Neural cell (in vitro differentiated cells): ENCODE data around the gene CEMIP2. TPM values are rescaled to one million over a fixed set of nuclear protein-coding genes. Genes with fewer than 3 reads are reported as not detected.

Source experiments
- H2AFZ ChIP-seq: fragments of 200-600, 300-800 bp; sonication (generic), shearing (Covaris generic); 2 replicates; pipeline ENCODE4 v1.6.0; 2014; ENCODE audit warnings: low read depth, mild to moderate bottlenecking, antibody characterized with exemption, low read length, moderate library complexity
- H3F3A ChIP-seq: fragments of 200-600 bp; shearing (Covaris generic); 2 replicates; pipeline ENCODE4 v1.6.1; 2016; ENCODE audit warnings: mild to moderate bottlenecking, moderate library complexity, mixed read lengths, antibody characterized with exemption, low read length; ENCODE audit not compliant: insufficient read depth, poor library complexity, severe bottlenecking
- H3K27ac ChIP-seq: fragments of 200-600, 300-800 bp; sonication (generic), shearing (Covaris generic); 2 replicates; pipeline ENCODE4 v1.5.1; 2014; ENCODE audit warnings: mild to moderate bottlenecking, low read length, moderate library complexity
- H3K27me3 ChIP-seq: fragments of 300-800, 200-600 bp; sonication (generic), shearing (Covaris generic); 2 replicates; pipeline ENCODE4 v1.6.0; 2014; ENCODE audit warnings: mild to moderate bottlenecking, low read depth, low read length, moderate library complexity; ENCODE audit not compliant: insufficient read depth
- H3K36me3 ChIP-seq: fragments of 300-800, 200-600 bp; sonication (generic), shearing (Covaris generic); 2 replicates; pipeline ENCODE4 v1.5.1; 2014; ENCODE audit warnings: mild to moderate bottlenecking, antibody characterized with exemption, low read length, moderate library complexity; ENCODE audit not compliant: insufficient read depth
- H3K4me2 ChIP-seq: fragments of 300-800, 200-600 bp; sonication (generic), shearing (Covaris generic); 2 replicates; pipeline ENCODE4 v1.6.0; 2014; ENCODE audit warnings: mild to moderate bottlenecking, low read length
- H3K4me3 ChIP-seq: fragments of 300-800, 200-600 bp; sonication (generic), shearing (Covaris generic); 2 replicates; pipeline ENCODE4 v1.5.1; 2014; ENCODE audit warnings: mild to moderate bottlenecking, low read length, moderate library complexity
- H3K79me2 ChIP-seq: fragments of 200-600 bp; shearing (Covaris generic); replicated peaks from 2 replicates; pipeline ENCODE4 v1.6.0; 2014; ENCODE audit warnings: mild to moderate bottlenecking, low read length, moderate library complexity; ENCODE audit not compliant: insufficient read depth
- H3K9ac ChIP-seq: fragments of 300-800, 200-600 bp; sonication (generic), shearing (Covaris generic); 2 replicates; pipeline ENCODE4 v1.6.1; 2016; ENCODE audit warnings: mild to moderate bottlenecking, low read length, mixed read lengths
- H3K9me2 ChIP-seq: fragments of 200-600 bp; shearing (Covaris generic); 2 replicates; pipeline ENCODE4 v1.6.1; 2016; ENCODE audit warnings: mild to moderate bottlenecking, low read length, mixed read lengths; ENCODE audit not compliant: insufficient read depth
- H3K9me3 ChIP-seq: fragments of 200-600, 300-800 bp; sonication (generic), shearing (Covaris generic); 2 replicates; pipeline ENCODE4 v1.6.1; 2016; ENCODE audit warnings: mild to moderate bottlenecking, mixed run types, low read length, moderate library complexity, mixed read lengths
- H4K20me1 ChIP-seq: fragments of 200-600 bp; shearing (Covaris generic); 2 replicates; pipeline ENCODE4 v1.6.1; 2016; ENCODE audit warnings: mild to moderate bottlenecking, mixed run types; ENCODE audit not compliant: insufficient read depth
- EP300 ChIP-seq: fragments of 450-650 bp; conservative IDR thresholded peaks from 2 replicates; pipeline ENCODE4 v1.6.1; 2014; ENCODE audit warnings: antibody characterized with exemption, mild to moderate bottlenecking, moderate library complexity; ENCODE audit not compliant: poor library complexity, severe bottlenecking
- EZH2 ChIP-seq: fragments of 200-600, 300-800 bp; shearing (Covaris generic), sonication (generic); IDR thresholded peaks from 2 replicates; pipeline ENCODE4 v1.6.1; 2014; ENCODE audit warnings: antibody characterized with exemption, low read length, borderline replicate concordance, mild to moderate bottlenecking; ENCODE audit not compliant: insufficient read depth, poor library complexity, severe bottlenecking
- MXI1 ChIP-seq: fragments of 450-650 bp; conservative IDR thresholded peaks from 2 replicates; pipeline ENCODE4 v1.6.1; 2014; ENCODE audit warnings: antibody characterized with exemption, mild to moderate bottlenecking; ENCODE audit not compliant: poor library complexity, severe bottlenecking
- POLR2AphosphoS5 ChIP-seq: IDR thresholded peaks from 2 replicates; pipeline ENCODE4 v1.6.1; 2012
- RAD21 ChIP-seq: fragments of 450-650 bp; conservative IDR thresholded peaks from 2 replicates; pipeline ENCODE4 v1.6.1; 2014; ENCODE audit warnings: antibody characterized with exemption, mild to moderate bottlenecking, moderate library complexity
- SMC3 ChIP-seq: fragments of 450-650 bp; conservative IDR thresholded peaks from 2 replicates; pipeline ENCODE4 v1.6.1; 2014; ENCODE audit warnings: antibody characterized with exemption, mild to moderate bottlenecking, moderate library complexity; ENCODE audit not compliant: poor library complexity
- TAF1 ChIP-seq: IDR thresholded peaks from 2 replicates; pipeline ENCODE4 v1.6.1; 2012; ENCODE audit warnings: low read depth
- polyA plus RNA-seq: library from polyadenylated mRNA; depleted of rRNA; stranded (reverse); fragments of >200 nt; gene quantifications from 2 replicates; pipeline ENCODE4 v1.2.3, GENCODE V29; 2014
- TF ChIP-seq, protein P1 (sequence below): fragments of 450-650 bp; IDR thresholded peaks from 2 replicates; pipeline ENCODE4 v1.5.1; 2014; ENCODE audit warnings: antibody characterized with exemption, mild to moderate bottlenecking, moderate library complexity; ENCODE audit not compliant: poor library complexity, severe bottlenecking
- TF ChIP-seq, protein P2 (sequence below): IDR thresholded peaks from 2 replicates; pipeline ENCODE4 v1.6.1; 2012; ENCODE audit warnings: borderline replicate concordance

CEMIP2 gene
- polyA plus RNA-seq, 1 donor from 2014 or later: 11.3 TPM

GRCh38 chr9:71797266-71797665 is 29.0 kb upstream of the CEMIP2 start:
- no peak overlapping the region for H3K4me3 ChIP-seq
- no peaks in the 10 kb centered on the region for H3K79me2 ChIP-seq
- no peaks in the 10 kb centered on the region for H3F3A ChIP-seq
- H3K27ac ChIP-seq: no peak overlapping the region
- no peaks in the 10 kb centered on the region for H3K27me3 ChIP-seq
- H3K9me3 ChIP-seq: no peaks in the 10 kb centered on the region
- H3K36me3 ChIP-seq: no peaks in the 10 kb centered on the region
- no peak for TF ChIP-seq EP300
- TF ChIP-seq POLR2AphosphoS5: no peak
- TF ChIP-seq SMC3: no peak
- TF ChIP-seq MXI1: no peak
- TF ChIP-seq, protein P1, sequence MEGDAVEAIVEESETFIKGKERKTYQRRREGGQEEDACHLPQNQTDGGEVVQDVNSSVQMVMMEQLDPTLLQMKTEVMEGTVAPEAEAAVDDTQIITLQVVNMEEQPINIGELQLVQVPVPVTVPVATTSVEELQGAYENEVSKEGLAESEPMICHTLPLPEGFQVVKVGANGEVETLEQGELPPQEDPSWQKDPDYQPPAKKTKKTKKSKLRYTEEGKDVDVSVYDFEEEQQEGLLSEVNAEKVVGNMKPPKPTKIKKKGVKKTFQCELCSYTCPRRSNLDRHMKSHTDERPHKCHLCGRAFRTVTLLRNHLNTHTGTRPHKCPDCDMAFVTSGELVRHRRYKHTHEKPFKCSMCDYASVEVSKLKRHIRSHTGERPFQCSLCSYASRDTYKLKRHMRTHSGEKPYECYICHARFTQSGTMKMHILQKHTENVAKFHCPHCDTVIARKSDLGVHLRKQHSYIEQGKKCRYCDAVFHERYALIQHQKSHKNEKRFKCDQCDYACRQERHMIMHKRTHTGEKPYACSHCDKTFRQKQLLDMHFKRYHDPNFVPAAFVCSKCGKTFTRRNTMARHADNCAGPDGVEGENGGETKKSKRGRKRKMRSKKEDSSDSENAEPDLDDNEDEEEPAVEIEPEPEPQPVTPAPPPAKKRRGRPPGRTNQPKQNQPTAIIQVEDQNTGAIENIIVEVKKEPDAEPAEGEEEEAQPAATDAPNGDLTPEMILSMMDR: no peak
- TF ChIP-seq, protein P2, sequence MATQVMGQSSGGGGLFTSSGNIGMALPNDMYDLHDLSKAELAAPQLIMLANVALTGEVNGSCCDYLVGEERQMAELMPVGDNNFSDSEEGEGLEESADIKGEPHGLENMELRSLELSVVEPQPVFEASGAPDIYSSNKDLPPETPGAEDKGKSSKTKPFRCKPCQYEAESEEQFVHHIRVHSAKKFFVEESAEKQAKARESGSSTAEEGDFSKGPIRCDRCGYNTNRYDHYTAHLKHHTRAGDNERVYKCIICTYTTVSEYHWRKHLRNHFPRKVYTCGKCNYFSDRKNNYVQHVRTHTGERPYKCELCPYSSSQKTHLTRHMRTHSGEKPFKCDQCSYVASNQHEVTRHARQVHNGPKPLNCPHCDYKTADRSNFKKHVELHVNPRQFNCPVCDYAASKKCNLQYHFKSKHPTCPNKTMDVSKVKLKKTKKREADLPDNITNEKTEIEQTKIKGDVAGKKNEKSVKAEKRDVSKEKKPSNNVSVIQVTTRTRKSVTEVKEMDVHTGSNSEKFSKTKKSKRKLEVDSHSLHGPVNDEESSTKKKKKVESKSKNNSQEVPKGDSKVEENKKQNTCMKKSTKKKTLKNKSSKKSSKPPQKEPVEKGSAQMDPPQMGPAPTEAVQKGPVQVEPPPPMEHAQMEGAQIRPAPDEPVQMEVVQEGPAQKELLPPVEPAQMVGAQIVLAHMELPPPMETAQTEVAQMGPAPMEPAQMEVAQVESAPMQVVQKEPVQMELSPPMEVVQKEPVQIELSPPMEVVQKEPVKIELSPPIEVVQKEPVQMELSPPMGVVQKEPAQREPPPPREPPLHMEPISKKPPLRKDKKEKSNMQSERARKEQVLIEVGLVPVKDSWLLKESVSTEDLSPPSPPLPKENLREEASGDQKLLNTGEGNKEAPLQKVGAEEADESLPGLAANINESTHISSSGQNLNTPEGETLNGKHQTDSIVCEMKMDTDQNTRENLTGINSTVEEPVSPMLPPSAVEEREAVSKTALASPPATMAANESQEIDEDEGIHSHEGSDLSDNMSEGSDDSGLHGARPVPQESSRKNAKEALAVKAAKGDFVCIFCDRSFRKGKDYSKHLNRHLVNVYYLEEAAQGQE: no peak
- no peak for TF ChIP-seq TAF1
- no peak for TF ChIP-seq RAD21
- TF ChIP-seq EZH2: no peak
- no peak overlapping the region for H3K4me2 ChIP-seq
- H3K9ac ChIP-seq: no peak overlapping the region
- H4K20me1 ChIP-seq: no peaks in the 10 kb centered on the region
- H3K9me2 ChIP-seq: no peaks in the 10 kb centered on the region
- H2AFZ ChIP-seq: no peak overlapping the region

GRCh38 chr9:71796100-71796767 is 27.9 kb upstream of the CEMIP2 start:
- Histone ChIP-seq H3K9ac (no peak overlapping the region), H3F3A (no peaks in the 10 kb centered on the region), H3K9me3 (no peaks in the 10 kb centered on the region), H3K79me2 (no peaks in the 10 kb centered on the region), H3K4me3 (no peak overlapping the region), H2AFZ (no peak overlapping the region), H3K9me2 (no peaks in the 10 kb centered on the region), H3K27ac (no peak overlapping the region), H3K4me2 (no peak overlapping the region), H4K20me1 (no peaks in the 10 kb centered on the region), H3K36me3 (no peaks in the 10 kb centered on the region), H3K27me3 (no peaks in the 10 kb centered on the region)
- TF ChIP-seq RAD21: no peak
- no peak for TF ChIP-seq MXI1
- TF ChIP-seq TAF1: no peak
- TF ChIP-seq, protein P1: no peak
- no peak for TF ChIP-seq EZH2
- no peak for TF ChIP-seq SMC3
- no peak for TF ChIP-seq POLR2AphosphoS5
- TF ChIP-seq, protein P2: no peak
- no peak for TF ChIP-seq EP300
